ENCODE data around the gene TNFRSF9.

- no peak for TF ChIP-seq POLR2A (IDR thresholded peaks at IDR 0.05)
- TF ChIP-seq CTCF (IDR thresholded peaks at IDR 0.05): no peak
These were observed 22.2 kb upstream of the TNFRSF9 start for GRCh38 chr1:7962636-7963377.
